GM12878 (cell line): ENCODE measurements around the gene TBXAS1.

Source experiments
- BCL3 ChIP-seq: IDR thresholded peaks from 2 replicates; pipeline ENCODE4 v1.6.1; 2011; ENCODE audit warnings: borderline replicate concordance, low read depth, mild to moderate bottlenecking, moderate library complexity, low read length; ENCODE audit not compliant: insufficient read depth, poor library complexity, severe bottlenecking
- BCLAF1 ChIP-seq: fragments of 450-650 bp; IDR thresholded peaks from 2 replicates; pipeline ENCODE4 v1.6.1; 2017; ENCODE audit warnings: antibody characterized with exemption, mild to moderate bottlenecking, moderate library complexity
- SP1 ChIP-seq: IDR thresholded peaks from one replicate; pipeline ENCODE4 v1.6.1; 2011; ENCODE audit warnings: low read depth, low read length
- TARDBP ChIP-seq: IDR thresholded peaks from 2 replicates; pipeline ENCODE4 v1.6.1; 2016; ENCODE audit warnings: borderline replicate concordance

GRCh38 chr7:139998572-139998971 lies 169.5 kb downstream of the TBXAS1 start:
- TF ChIP-seq BCL3 (no peak), SP1 (no peak), BCLAF1 (no peak), TARDBP (no peak)
